Gastrocnemius medialis (tissue), 4 donors: Measurements from ENCODE around the gene DEPDC7. TPM values are rescaled to one million over a fixed set of nuclear protein-coding genes. Genes with fewer than 3 reads are reported as not detected.

Source experiments
- ATAC-seq, 2 donors: fragments of 150-250 bp; one replicate each; pipeline ENCODE4 v1.9.1; 2016
- DNase-seq, 2 donors: peaks; one replicate each; pipeline ENCODE4 v3.0.0-alpha.2; 2019
- H3K27ac ChIP-seq, 4 donors: fragments of 200-600 bp; sonication (generic); 1 replicate in 1 of 4; 2 replicates in 3 of 4; pipeline ENCODE4 v1.5.1; 2016 to 2018; ENCODE audit warnings: mild to moderate bottlenecking in 2 of 4, moderate library complexity in 1 of 4
- H3K27me3 ChIP-seq, 3 donors: fragments of 200-600 bp; sonication (generic) in 2 of 3; 1 replicate in 1 of 3; 2 replicates in 2 of 3; pipeline versions ENCODE4 v1.5.1 to v1.6.0; 2016 to 2019; ENCODE audit warnings: mild to moderate bottlenecking in 1 of 3, moderate library complexity in 1 of 3
- H3K36me3 ChIP-seq, 2 donors: fragments of 200-600 bp; sonication (generic) in 1 of 2; one replicate each; pipeline ENCODE4 v1.5.1; 2017 to 2018
- H3K4me1 ChIP-seq, 2 donors: fragments of 200-600 bp; sonication (generic) in 1 of 2; one replicate each; pipeline ENCODE4 v1.5.1; 2016 to 2017; ENCODE audit warnings: mild to moderate bottlenecking in 2 of 2
- H3K4me3 ChIP-seq, 4 donors: fragments of 200-600 bp; sonication (generic) in 3 of 4; 1 replicate in 1 of 4; 2 replicates in 3 of 4; pipeline ENCODE4 v1.5.1; 2016 to 2019; ENCODE audit warnings: mild to moderate bottlenecking in 2 of 4
- H3K9me3 ChIP-seq, 3 donors: fragments of 200-600 bp; sonication (generic) in 2 of 3; 1 replicate in 1 of 3; 2 replicates in 2 of 3; pipeline ENCODE4 v1.5.1; 2016 to 2019
- CTCF ChIP-seq, 5 experiments: fragments of 450-650 bp in 3 of 5; fragments of 200-600 bp in 2 of 5; sonication (generic) in 2 of 5; IDR thresholded peaks in 4 of 5; conservative IDR thresholded peaks in 1 of 5; 1 replicate in 4 of 5; 2 replicates in 1 of 5; pipeline ENCODE4 v1.5.1; 2016 to 2019; ENCODE audit warnings: antibody characterized with exemption in 5 of 5, mild to moderate bottlenecking in 3 of 5, moderate library complexity in 3 of 5
- POLR2A ChIP-seq, 2 donors: fragments of 450-650 bp; IDR thresholded peaks; one replicate each; pipeline ENCODE4 v1.6.1; 2017; ENCODE audit warnings: antibody characterized with exemption in 2 of 2, mild to moderate bottlenecking in 2 of 2, moderate library complexity in 2 of 2
- in situ Hi-C, 4 donors: fragments of 200-750 bp; cut with MboI; loops; one replicate each; pipeline versions ENCODE4 v1.15.0 to v1.8.0; 2017; ENCODE audit warnings: low sequenced_read_pairs in 4 of 4
- intact Hi-C: fragments of 100-400 bp; cut with DNase I; formaldehyde crosslinking; loops from one replicate; pipeline ENCODE4 v1.15.1; 2023; ENCODE audit warnings: low total_unique reads
- total RNA-seq, 4 donors: library from RNA; depleted of rRNA; stranded (reverse); fragments of >200 nt; gene quantifications; one replicate each; pipeline versions ENCODE4 v1.1.0 to v1.2.3, GENCODE V29; 2016

The DEPDC7 gene
- total RNA-seq, 4 donors from 2014 or later = 2.0 to 5.8 (median 2.8) TPM

DNA sequence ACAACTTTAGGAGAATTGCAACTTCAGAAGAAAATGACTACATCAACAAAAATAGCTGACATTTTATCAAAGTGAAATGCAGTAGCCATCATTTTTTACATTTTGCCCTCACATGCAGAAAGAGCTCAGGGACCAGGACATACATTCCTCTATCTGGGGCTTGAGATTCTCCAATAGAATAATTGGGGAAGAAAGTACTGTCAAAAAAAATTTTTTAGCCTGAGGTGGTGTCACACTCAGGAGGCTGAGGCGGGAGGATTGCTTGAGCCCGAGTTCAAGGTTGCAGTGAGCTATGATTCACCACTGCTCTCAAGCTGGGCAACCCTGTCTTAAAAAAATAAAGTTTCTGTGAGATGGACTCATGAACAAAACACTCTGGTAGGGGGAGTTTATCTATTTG lies 32.2 kb upstream of the DEPDC7 start:
- no peak for DNase-seq
- intact Hi-C loops = no loop called here
- H3K9me3 ChIP-seq = no peaks in the 10 kb centered on the region
- in situ Hi-C loops = no loop called here
- no peaks in the 10 kb centered on the region for H3K36me3 ChIP-seq
- H3K27ac ChIP-seq = no peak overlapping the region
- TF ChIP-seq CTCF (IDR thresholded peaks at IDR 0.05 in 4 of 5, conservative IDR thresholded peaks at IDR 0.05 in 1 of 5) (no peak), POLR2A (IDR thresholded peaks at IDR 0.05) (no peak)
- no peaks in the 10 kb centered on the region for H3K4me1 ChIP-seq
- no peak for ATAC-seq
- no peak overlapping the region for H3K4me3 ChIP-seq
- no peaks in the 10 kb centered on the region for H3K27me3 ChIP-seq

DNA sequence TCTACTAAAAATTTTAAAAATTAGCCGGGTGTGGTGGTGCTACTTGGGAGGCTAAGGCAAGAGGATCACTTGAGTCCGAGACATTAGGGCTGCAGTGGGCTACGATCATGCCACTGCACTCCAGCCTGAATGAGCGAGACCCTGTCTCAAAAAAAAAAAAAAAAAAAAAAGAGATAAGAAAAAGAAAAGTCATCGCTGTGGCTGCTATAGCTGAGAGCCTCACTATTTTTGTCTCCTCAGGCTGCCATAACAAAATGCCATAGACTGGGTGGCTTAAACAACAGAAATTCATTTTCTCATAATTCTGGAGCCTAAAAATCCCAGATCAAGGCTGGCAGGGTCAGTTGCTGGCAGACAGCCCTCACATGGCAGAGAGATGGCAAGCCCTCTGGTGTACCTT lies 30.1 kb upstream of the DEPDC7 start:
- ATAC-seq = no peak

DNA sequence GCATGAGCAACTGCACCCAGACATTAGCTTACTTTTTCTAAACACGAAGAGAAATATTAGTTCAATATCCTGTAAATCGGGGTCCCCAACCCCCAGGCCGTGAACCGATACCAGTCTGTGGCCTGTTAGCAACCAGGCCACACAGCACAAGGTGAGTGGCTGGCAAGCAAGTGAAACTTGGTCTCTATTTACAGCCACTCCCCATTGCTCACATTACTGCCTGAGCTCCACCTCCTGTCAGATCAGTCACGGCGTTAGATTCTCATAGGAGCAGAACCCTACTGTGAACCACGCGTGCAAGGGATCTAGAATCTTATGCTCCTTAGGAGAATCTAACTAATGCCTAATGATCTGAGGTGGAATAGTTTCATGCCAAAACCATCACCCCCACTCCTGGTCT lies 27.8 kb upstream of the DEPDC7 start:
- Histone ChIP-seq H3K27me3 (no peaks in the 10 kb centered on the region), H3K4me1 (no peaks in the 10 kb centered on the region), H3K9me3 (no peaks in the 10 kb centered on the region), H3K36me3 (no peaks in the 10 kb centered on the region), H3K4me3 (no peak overlapping the region), H3K27ac (no peak overlapping the region)
- DNase-seq = no peak
- TF ChIP-seq CTCF (IDR thresholded peaks at IDR 0.05 in 4 of 5, conservative IDR thresholded peaks at IDR 0.05 in 1 of 5) (no peak), POLR2A (IDR thresholded peaks at IDR 0.05) (no peak)
- intact Hi-C loops (no loop called here), in situ Hi-C loops (no loop called here)
- no peak for ATAC-seq

More for the DNA sequence above, 30.1 kb upstream of the DEPDC7 start:
- H3K4me3 ChIP-seq = no peak overlapping the region
- no peak overlapping the region for H3K27ac ChIP-seq
- H3K27me3 ChIP-seq = no peaks in the 10 kb centered on the region
- intact Hi-C loops = no loop called here
- H3K9me3 ChIP-seq = no peaks in the 10 kb centered on the region
- no peak for TF ChIP-seq CTCF (IDR thresholded peaks at IDR 0.05 in 4 of 5, conservative IDR thresholded peaks at IDR 0.05 in 1 of 5)
- TF ChIP-seq POLR2A (IDR thresholded peaks at IDR 0.05) = no peak
- no peak for DNase-seq
- in situ Hi-C loops = no loop called here
- H3K4me1 ChIP-seq = no peaks in the 10 kb centered on the region
- no peaks in the 10 kb centered on the region for H3K36me3 ChIP-seq

- intact Hi-C loops (no loop called here), in situ Hi-C loops (no loop called here)
- no peak for ATAC-seq
- Histone ChIP-seq H3K4me3 (no peak overlapping the region), H3K36me3 (no peaks in the 10 kb centered on the region), H3K27ac (no peak overlapping the region), H3K27me3 (no peaks in the 10 kb centered on the region), H3K4me1 (no peaks in the 10 kb centered on the region), H3K9me3 (no peaks in the 10 kb centered on the region)
- DNase-seq = no peak
- TF ChIP-seq CTCF (IDR thresholded peaks at IDR 0.05 in 4 of 5, conservative IDR thresholded peaks at IDR 0.05 in 1 of 5) = no peak
- TF ChIP-seq POLR2A (IDR thresholded peaks at IDR 0.05) = no peak
Measured at GRCh38 chr11:32990481-32990880, 25.2 kb upstream of the DEPDC7 start.

GRCh38 chr11:32991427-32991826 lies 24.3 kb upstream of the DEPDC7 start:
- TF ChIP-seq POLR2A (IDR thresholded peaks at IDR 0.05) (no peak), CTCF (IDR thresholded peaks at IDR 0.05 in 4 of 5, conservative IDR thresholded peaks at IDR 0.05 in 1 of 5) (no peak)
- in situ Hi-C loops (no loop called here), intact Hi-C loops (no loop called here)
- no peaks in the 10 kb centered on the region for H3K36me3 ChIP-seq
- H3K4me3 ChIP-seq = no peak overlapping the region
- DNase-seq (no peak), ATAC-seq (no peak)
- no peaks in the 10 kb centered on the region for H3K9me3 ChIP-seq
- H3K27me3 ChIP-seq = no peaks in the 10 kb centered on the region
- H3K27ac ChIP-seq = no peak overlapping the region
- no peaks in the 10 kb centered on the region for H3K4me1 ChIP-seq
